Measurements from ENCODE around the gene TMEM80.
"Not testable (repeated sequence)": the region's sequence is repeated elsewhere in the genome, so short reads cannot be mapped to it uniquely, and the experiment has no call there.

The TMEM80 gene

DNA sequence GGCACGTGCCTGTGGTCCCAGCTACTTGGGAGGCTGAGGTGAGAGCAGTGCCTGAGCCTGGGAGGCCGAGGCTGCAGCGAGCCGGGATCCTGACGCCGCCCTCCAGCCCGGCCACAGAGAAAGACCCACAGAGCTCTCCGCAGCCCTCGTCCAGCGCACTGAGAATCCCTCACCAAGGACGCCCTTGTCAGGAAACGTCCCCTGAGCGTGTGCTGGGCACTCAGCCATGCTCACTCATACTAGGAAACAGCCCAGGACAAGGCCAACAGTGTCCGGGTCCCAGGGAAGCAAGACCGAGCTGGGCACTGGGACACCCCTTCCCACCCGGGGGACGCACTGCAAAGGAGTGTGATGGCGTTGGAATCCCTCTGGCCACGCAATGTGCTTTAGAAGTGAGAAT, 15.1 kb upstream of the TMEM80 start:
- DNase-seq = no peak

- DNase-seq = no peak
These were observed 14.6 kb upstream of the TMEM80 start for GRCh38 chr11:680970-681369.

DNA sequence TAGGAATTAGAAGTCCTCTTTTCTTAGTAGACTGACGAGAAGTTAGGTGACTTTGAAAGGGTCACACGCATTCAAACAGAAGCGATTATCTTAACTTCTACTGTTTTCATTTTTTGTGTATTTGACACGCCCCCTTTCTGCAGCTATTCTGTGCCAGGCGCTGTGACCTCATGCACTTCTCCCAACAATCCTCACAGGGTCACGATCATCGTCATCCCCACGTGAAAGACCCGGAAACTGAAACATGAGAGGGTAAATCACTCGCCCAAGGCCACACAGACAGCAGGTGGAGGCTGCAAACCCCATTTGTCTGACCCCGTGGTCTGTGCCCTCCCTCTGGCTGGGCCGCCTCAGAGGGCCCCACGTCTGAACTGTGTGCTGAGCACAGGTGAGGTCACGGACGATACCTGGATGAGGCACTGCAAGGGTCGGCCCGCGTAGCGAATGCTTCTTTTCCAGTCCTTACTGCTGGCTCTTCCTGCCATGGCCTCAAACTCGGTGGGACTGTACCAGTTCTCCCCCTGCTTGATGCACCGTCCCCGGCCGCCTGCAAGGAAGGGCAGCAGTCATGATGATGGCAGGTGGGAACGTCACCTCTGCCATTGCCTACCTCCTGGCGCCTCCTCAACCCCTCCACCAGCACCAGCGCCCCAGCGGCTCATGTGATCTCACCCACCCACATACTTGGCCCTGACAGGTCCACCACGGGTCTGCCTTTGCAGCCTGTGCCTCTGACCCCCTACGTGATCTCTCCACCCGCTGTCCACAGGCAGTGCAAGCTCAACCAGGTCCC, 9.0 kb upstream of the TMEM80 start:
- no peak for DNase-seq

GRCh38 chr11:687751-688150, 7.9 kb upstream of the TMEM80 start:
- no peak for DNase-seq

- no peak for DNase-seq
These were observed 6.9 kb upstream of the TMEM80 start for GRCh38 chr11:688681-689080.

DNA sequence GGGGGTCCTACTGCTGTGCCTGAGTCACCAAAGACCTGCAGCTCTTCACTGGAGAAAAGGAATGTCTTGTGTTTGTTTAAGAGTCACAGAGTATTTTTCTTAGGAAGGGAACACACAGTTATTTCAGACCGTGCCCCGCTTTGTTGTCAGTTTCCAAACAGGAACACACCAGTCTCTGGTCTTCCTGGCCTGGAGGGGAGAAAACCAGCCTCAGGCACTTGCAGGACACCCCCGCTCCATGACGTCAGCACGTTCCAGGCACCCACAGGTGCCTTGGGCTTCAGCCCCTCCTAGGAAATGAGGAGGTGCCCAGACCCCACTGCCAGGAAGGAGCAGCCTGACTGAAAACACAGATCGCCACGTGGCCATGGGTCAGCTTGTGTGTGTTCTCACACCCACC, 6.0 kb upstream of the TMEM80 start:
- no peak for DNase-seq

- not testable (repeated sequence) for DNase-seq
These were observed 5.4 kb upstream of the TMEM80 start for GRCh38 chr11:690244-690643.

DNA sequence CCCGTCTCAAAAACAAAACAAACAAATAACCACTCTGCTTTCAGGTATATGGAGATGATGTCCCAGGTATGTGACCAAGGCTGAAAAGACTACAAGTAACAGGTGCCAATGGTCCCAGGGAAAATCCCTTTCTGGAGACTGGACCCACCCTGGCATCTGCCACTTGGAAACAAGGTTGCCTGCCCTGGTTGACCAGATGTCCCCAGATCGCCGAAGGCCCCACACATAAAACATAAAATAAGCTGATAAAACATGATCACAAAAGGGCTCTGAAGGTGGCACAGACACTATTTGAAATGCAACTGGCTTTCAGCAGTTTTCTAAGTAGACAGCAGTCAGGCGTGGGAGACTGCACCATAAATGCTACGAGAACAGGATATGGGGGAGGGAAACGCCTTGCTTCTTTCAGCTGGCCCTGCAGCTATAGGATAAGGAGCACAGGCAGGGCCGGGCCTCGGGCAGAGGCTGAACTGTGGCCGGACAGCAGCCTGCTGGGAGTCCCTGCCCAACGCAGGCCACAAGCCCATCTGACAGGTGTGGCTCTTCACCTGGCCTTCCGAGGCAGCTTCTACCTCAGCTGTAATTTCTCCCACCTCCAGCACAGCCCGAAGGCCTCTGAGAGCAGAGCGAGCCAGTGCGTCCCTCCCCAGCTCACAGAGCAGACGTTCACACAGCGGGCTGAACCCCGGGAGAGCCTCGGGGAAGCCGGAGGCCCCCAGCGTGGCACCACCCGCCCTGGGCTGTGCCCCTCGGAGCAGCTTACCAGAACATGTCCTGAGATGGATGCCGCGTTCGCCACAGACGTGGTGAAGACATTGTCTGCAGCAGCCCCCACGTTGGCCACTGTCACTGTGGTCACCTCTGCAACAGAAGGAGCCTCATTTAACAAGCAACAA, 4.6 kb upstream of the TMEM80 start:
- no peak for DNase-seq

GRCh38 chr11:691710-692590, 3.7 kb upstream of the TMEM80 start:
- DNase-seq = no peak

DNA sequence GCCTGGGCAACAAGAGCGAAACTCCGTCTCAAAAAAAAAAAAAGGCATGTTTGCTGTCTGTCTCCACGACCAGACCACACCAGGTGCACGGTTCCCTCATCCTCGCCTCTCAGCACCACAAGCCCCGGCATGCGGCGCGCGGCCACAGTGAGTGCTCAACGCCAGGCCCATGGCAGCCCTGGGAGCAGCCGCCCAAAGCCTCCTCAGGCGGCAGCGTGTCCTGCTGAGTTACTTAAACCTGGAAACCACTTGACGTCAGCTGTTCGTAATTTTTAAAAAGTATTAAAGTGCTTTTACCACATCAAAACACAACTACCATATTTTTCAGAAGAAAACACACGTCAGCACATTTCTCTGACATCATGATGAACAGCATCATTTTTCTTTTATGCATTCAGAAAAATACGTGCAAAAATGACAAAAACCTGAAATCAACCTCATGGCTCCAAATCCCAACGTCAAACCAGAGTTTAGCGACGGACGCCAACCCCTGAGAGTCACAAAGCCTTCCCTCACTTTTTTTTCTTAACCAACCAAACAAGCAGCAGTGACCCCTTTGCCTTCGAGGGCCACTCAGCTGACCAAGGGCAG, 2.7 kb upstream of the TMEM80 start:
- DNase-seq = no peak

DNA sequence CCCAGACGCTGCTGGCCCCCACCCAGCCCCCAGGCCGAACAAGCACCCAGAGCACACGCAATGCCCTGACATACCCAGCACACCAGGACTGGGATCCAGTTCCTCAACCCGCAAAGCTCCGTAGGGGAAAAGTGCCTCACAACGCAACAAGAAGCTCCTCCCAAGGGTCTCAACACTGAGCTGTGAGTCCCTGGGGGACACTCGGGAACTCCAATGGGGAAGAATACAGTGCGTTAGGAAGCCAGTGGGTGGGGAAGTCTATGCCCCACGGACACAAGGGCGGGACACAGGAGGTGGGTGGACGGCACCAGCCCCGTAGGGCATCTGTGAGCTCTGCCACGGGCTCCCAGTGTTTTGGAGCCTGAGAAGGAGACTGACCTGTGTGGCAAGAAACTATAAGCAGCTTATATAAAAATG, 2.2 kb upstream of the TMEM80 start:
- DNase-seq = no peak

GRCh38 chr11:693887-694562, 1.6 kb upstream of the TMEM80 start:
- DNase-seq = no peak

- DNase-seq = peak; percentile 99
These were observed 891 bp upstream of the TMEM80 start, which contains the start of gene DEAF1 for GRCh38 chr11:694563-695287. TSS of gene DEAF1 (minus strand) at chr11:695222. CDS start at chr11:695047, 175 bp downstream.

GRCh38 chr11:695288-695537, 403 bp upstream of the TMEM80 start:
- no peak for DNase-seq

GRCh38 chr11:696955-697491, 1.4 kb downstream of the TMEM80 start:
- no peak for DNase-seq

DNA sequence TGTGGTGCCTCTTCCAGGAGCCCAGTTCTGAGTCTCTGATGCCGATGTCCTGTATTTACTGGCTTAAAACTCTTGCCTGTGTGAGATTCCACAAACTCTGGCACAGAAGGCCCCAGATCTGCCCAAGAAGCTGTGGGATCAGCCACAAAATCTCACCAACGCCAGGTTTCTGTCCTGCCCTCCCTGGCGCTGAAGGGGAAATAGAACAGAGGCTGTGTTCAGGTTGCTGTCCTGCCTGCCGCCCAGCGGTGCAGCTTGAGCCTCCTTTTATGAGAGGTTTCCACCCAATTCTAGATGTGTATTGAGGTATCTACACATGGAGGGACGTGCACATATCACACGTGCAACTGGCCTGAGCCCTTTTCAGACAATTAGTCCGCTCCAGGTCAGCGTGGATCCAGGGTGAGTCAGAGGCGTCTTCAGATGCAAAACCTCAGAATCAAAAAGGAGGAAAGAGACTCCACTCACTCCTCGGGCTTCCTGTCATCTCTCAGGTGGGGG, 2.2 kb downstream of the TMEM80 start:
- DNase-seq = no peak

GRCh38 chr11:698493-699115, 3.0 kb downstream of the TMEM80 start:
- DNase-seq = no peak

- no peak for DNase-seq
These were observed 3.5 kb downstream of the TMEM80 start for GRCh38 chr11:699116-699508.

- DNase-seq = no peak
These were observed 4.1 kb downstream of the TMEM80 start for GRCh38 chr11:699753-700152.

GRCh38 chr11:701741-702461, 6.3 kb downstream of the TMEM80 start:
- no peak for DNase-seq

All from CD4-positive, alpha-beta T cell treated with Interleukin-17A for 1 hour (primary cell).